HCT116 (cell line): Measurements from ENCODE around the gene CASP10. TPM values are rescaled to one million over a fixed set of nuclear protein-coding genes. Genes with fewer than 3 reads are reported as not detected.

ENCODE experiments used
- ATAC-seq: fragments of 200-7000 bp; cut with Tn5 transposase; 2 replicates; pipeline ENCODE4 v1.9.1; 2020; ENCODE audit warnings: mild to moderate bottlenecking, moderate library complexity
- BruUV-seq: library from RNA; stranded (reverse); fragments of 400-500 nt; replicated peaks from 2 replicates; lab custom pipeline; 2021; lab: Mats Ljungman, UMichigan
- CTCF ChIA-PET: fragments of 300-600 bp; sonication (Branson Sonifier 250); formaldehyde crosslinking; loops from one replicate; lab custom pipeline; 2021; ENCODE audit warnings: antibody characterized with exemption; lab: Charles Lee
- POLR2A ChIA-PET: fragments of 300-600, 350-600 bp; sonication (Branson Sonifier 250); formaldehyde crosslinking; loops from one replicate; lab custom pipeline; 2021; ENCODE audit warnings: antibody characterized with exemption; lab: Charles Lee
- RAD21 ChIA-PET, 2 experiments: fragments of 300-600 bp; sonication (Branson Sonifier 250); formaldehyde crosslinking; loops; one replicate each; lab custom pipeline; 2023; ENCODE audit warnings: low total read pairs in 2 of 2; ENCODE audit not compliant: uncharacterized antibody in 2 of 2, unreplicated experiment in 2 of 2, low non-redundant PET in 1 of 2; lab: Charles Lee
- DNase-seq: peaks from one replicate; pipeline ENCODE4 v3.0.0-alpha.2; 2010; ENCODE audit warnings: low read depth, low spot score
- H2AFZ ChIP-seq: fragments of 200-600 bp; shearing (Covaris generic), sonication (generic); 2 replicates; pipeline ENCODE4 v1.6.1; 2017; ENCODE audit warnings: low read depth, mixed run types, mixed read lengths, antibody characterized with exemption, low read length; ENCODE audit not compliant: poor library complexity, severe bottlenecking
- H3K27ac ChIP-seq: 2 replicates; pipeline ENCODE4 v1.5.1; 2012; ENCODE audit warnings: low read depth, low read length
- H3K27me3 ChIP-seq: fragments of 200-600 bp; sonication (generic); 2 replicates; pipeline ENCODE4 v1.6.1; 2016; ENCODE audit warnings: mixed run types, low read length, mixed read lengths; ENCODE audit not compliant: insufficient read depth
- H3K36me3 ChIP-seq, 2 experiments: fragments of 200-500 bp in 1 of 2; fragments of 200-600 bp in 1 of 2; sonication (Bioruptor generic) in 1 of 2; sonication (generic) in 1 of 2; 2 replicates each; pipeline versions ENCODE4 v1.5.1 to v1.6.1; 2014 to 2016; ENCODE audit warnings: low read length in 2 of 2, inconsistent platforms in 1 of 2, mixed read lengths in 1 of 2, mixed run types in 1 of 2; ENCODE audit not compliant: insufficient read depth in 2 of 2, control insufficient read depth in 1 of 2
- H3K4me1 ChIP-seq, 2 experiments: fragments of 200-600 bp in 1 of 2; sonication (generic) in 1 of 2; 2 replicates each; pipeline versions ENCODE4 v1.5.1 to v1.6.1; 2012 to 2017; ENCODE audit warnings: low read length in 2 of 2, inconsistent platforms in 1 of 2, mild to moderate bottlenecking in 1 of 2, mixed read lengths in 1 of 2, mixed run types in 1 of 2, moderate library complexity in 1 of 2; ENCODE audit not compliant: insufficient read depth in 2 of 2, control insufficient read depth in 1 of 2
- H3K4me2 ChIP-seq: fragments of 200-600 bp; sonication (generic); 2 replicates; pipeline ENCODE4 v1.6.1; 2017; ENCODE audit warnings: mixed run types, low read length, mixed read lengths
- H3K4me3 ChIP-seq, 2 experiments: fragments of 200-600 bp in 1 of 2; sonication (generic) in 1 of 2; replicated peaks in 1 of 2; 2 replicates each; pipeline ENCODE4 v1.5.1; 2011 to 2016; ENCODE audit warnings: low read length in 2 of 2, control low read depth in 1 of 2, low read depth in 1 of 2, mild to moderate bottlenecking in 1 of 2, mixed read lengths in 1 of 2, mixed run types in 1 of 2
- H3K79me2 ChIP-seq: fragments of 200-600 bp; sonication (generic); 2 replicates; pipeline ENCODE4 v1.6.1; 2017; ENCODE audit warnings: mild to moderate bottlenecking, mixed run types, low read length, moderate library complexity, mixed read lengths; ENCODE audit not compliant: insufficient read depth
- H3K9ac ChIP-seq: fragments of 200-600 bp; sonication (generic); 2 replicates; pipeline ENCODE4 v1.6.1; 2016; ENCODE audit warnings: low read length, mixed read lengths
- H3K9me2 ChIP-seq: fragments of 200-600 bp; sonication (generic), shearing (Covaris generic); 2 replicates; pipeline ENCODE4 v1.6.1; 2017; ENCODE audit warnings: mixed run types, mild to moderate bottlenecking, moderate library complexity; ENCODE audit not compliant: insufficient read depth
- H3K9me3 ChIP-seq, 2 experiments: fragments of 200-500 bp in 1 of 2; fragments of 200-600 bp in 1 of 2; sonication (Bioruptor generic) in 1 of 2; sonication (generic) in 1 of 2; 2 replicates each; pipeline ENCODE4 v1.6.1; 2014 to 2017; ENCODE audit warnings: low read length in 2 of 2, mixed read lengths in 2 of 2, inconsistent platforms in 1 of 2, low read depth in 1 of 2, mild to moderate bottlenecking in 1 of 2, mixed run types in 1 of 2, moderate library complexity in 1 of 2; ENCODE audit not compliant: control insufficient read depth in 1 of 2, insufficient read depth in 1 of 2
- H4K20me1 ChIP-seq: fragments of 200-600 bp; sonication (generic), shearing (Covaris generic); 2 replicates; pipeline ENCODE4 v1.6.1; 2017; ENCODE audit warnings: mixed run types, mild to moderate bottlenecking, moderate library complexity; ENCODE audit not compliant: insufficient read depth
- CEBPB ChIP-seq: IDR thresholded peaks from 2 replicates; pipeline ENCODE4 v1.6.1; 2012; ENCODE audit warnings: low read depth
- EGR1 ChIP-seq: IDR thresholded peaks from 2 replicates; pipeline ENCODE4 v1.6.1; 2012; ENCODE audit warnings: low read depth
- ELF1 ChIP-seq: IDR thresholded peaks from 2 replicates; pipeline ENCODE4 v1.6.1; 2012; ENCODE audit warnings: low read depth, borderline replicate concordance
- EZH2phosphoT487 ChIP-seq: fragments of 200-600 bp; IDR thresholded peaks from 2 replicates; pipeline ENCODE4 v1.6.1; 2018; ENCODE audit warnings: antibody characterized with exemption, borderline replicate concordance
- JUND ChIP-seq: IDR thresholded peaks from 2 replicates; pipeline ENCODE4 v1.6.1; 2012
- POLR2AphosphoS5 ChIP-seq: IDR thresholded peaks from 2 replicates; pipeline ENCODE4 v1.6.1; 2011; ENCODE audit warnings: mild to moderate bottlenecking, low read depth, low read length, moderate library complexity
- SIN3A ChIP-seq: IDR thresholded peaks from 2 replicates; pipeline ENCODE4 v1.6.1; 2012; ENCODE audit warnings: low read depth
- SP1 ChIP-seq: IDR thresholded peaks from 2 replicates; pipeline ENCODE4 v1.6.1; 2012; ENCODE audit warnings: low read depth
- intact Hi-C: fragments of 100-400 bp; cut with micrococcal nuclease; formaldehyde crosslinking; loops from 2 replicates; pipeline ENCODE4 v1.10.0; 2022
- total RNA-seq: library from RNA; stranded (reverse); gene quantifications from one replicate; pipeline ENCODE4 v1.2.1, GENCODE V29; 2021; ENCODE audit not compliant: unreplicated experiment
- TF ChIP-seq, protein P1 (sequence below): IDR thresholded peaks from 2 replicates; pipeline ENCODE4 v1.6.1; 2011; ENCODE audit warnings: mild to moderate bottlenecking, low read length, moderate library complexity; ENCODE audit not compliant: insufficient replicate concordance; ENCODE audit errors: extremely low read depth
- TF ChIP-seq, protein P2 (sequence below): IDR thresholded peaks from 2 replicates; pipeline ENCODE4 v1.6.1; 2012

Gene CASP10
- total RNA-seq, 1 experiment from 2014 or later = 2.6 TPM

DNA sequence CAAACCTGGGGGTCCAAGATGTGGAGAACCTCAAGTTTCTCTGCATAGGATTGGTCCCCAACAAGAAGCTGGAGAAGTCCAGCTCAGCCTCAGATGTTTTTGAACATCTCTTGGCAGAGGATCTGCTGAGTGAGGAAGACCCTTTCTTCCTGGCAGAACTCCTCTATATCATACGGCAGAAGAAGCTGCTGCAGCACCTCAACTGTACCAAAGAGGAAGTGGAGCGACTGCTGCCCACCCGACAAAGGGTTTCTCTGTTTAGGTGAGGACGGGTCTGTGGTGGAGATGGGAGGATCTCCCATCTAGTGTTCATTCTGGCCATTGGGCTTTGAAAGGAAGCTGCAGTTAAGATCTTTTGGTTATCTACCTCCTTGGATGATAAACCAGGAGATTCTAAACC, 2.9 kb downstream of the CASP10 start:
- no peak overlapping the region for H3K9ac ChIP-seq
- no peak overlapping the region for H3K4me2 ChIP-seq
- no peak overlapping the region for H3K27ac ChIP-seq
- H3K79me2 ChIP-seq = no peaks in the 10 kb centered on the region
- ATAC-seq (no peak), DNase-seq (no peak)
- RAD21 ChIA-PET = no interaction called here
- H2AFZ ChIP-seq = no peak overlapping the region
- BruUV-seq = no TSS peak
- POLR2A ChIA-PET = no interaction called here
- TF ChIP-seq EGR1 (no peak), CEBPB (no peak), SIN3A (no peak), POLR2AphosphoS5 (no peak), JUND (no peak), ELF1 (no peak), EZH2phosphoT487 (no peak), SP1 (no peak)
- TF ChIP-seq, protein P1, sequence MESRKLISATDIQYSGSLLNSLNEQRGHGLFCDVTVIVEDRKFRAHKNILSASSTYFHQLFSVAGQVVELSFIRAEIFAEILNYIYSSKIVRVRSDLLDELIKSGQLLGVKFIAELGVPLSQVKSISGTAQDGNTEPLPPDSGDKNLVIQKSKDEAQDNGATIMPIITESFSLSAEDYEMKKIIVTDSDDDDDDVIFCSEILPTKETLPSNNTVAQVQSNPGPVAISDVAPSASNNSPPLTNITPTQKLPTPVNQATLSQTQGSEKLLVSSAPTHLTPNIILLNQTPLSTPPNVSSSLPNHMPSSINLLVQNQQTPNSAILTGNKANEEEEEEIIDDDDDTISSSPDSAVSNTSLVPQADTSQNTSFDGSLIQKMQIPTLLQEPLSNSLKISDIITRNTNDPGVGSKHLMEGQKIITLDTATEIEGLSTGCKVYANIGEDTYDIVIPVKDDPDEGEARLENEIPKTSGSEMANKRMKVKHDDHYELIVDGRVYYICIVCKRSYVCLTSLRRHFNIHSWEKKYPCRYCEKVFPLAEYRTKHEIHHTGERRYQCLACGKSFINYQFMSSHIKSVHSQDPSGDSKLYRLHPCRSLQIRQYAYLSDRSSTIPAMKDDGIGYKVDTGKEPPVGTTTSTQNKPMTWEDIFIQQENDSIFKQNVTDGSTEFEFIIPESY = no peak
- TF ChIP-seq, protein P2, sequence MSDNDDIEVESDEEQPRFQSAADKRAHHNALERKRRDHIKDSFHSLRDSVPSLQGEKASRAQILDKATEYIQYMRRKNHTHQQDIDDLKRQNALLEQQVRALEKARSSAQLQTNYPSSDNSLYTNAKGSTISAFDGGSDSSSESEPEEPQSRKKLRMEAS = no peak
- intact Hi-C loops = no loop called here
- H3K4me1 ChIP-seq = peaks cover 0 to 13% of the 10 kb centered on the region in 2 experiments; a peak in 2 of 4 replicates
- H3K9me3 ChIP-seq = no peaks in the 10 kb centered on the region
- CTCF ChIA-PET = no interaction called here
- no peak overlapping the region for H3K4me3 ChIP-seq
- H3K27me3 ChIP-seq = no peaks in the 10 kb centered on the region
- no peaks in the 10 kb centered on the region for H3K9me2 ChIP-seq
- no peaks in the 10 kb centered on the region for H4K20me1 ChIP-seq
- H3K36me3 ChIP-seq = no peaks in the 10 kb centered on the region
